Lower lobe of right lung (tissue), 2 donors: ENCODE results near the gene C19orf67. TPM values are rescaled to one million over a fixed set of nuclear protein-coding genes. Genes with fewer than 3 reads are reported as not detected.
"Not testable (repeated sequence)": the region's sequence is repeated elsewhere in the genome, so short reads cannot be mapped to it uniquely, and the experiment has no call there.

Experiments
- ATAC-seq, 2 donors: fragments of 200-7000 bp; cut with Tn5 transposase; one replicate each; pipeline ENCODE4 v1.9.1; 2020 to 2022; ENCODE audit warnings: mild to moderate bottlenecking in 2 of 2, moderate library complexity in 2 of 2
- DNase-seq: peaks from one replicate; pipeline ENCODE4 v3.0.0-alpha.2; 2020
- H3K27ac ChIP-seq: fragments of 200-600 bp; one replicate; pipeline ENCODE4 v1.8.0; 2022
- H3K27me3 ChIP-seq: fragments of 200-600 bp; one replicate; pipeline ENCODE4 v1.8.0; 2022; ENCODE audit warnings: low read depth
- H3K36me3 ChIP-seq: fragments of 200-600 bp; one replicate; pipeline ENCODE4 v1.8.0; 2022; ENCODE audit warnings: mild to moderate bottlenecking
- H3K4me1 ChIP-seq: fragments of 200-600 bp; one replicate; pipeline ENCODE4 v1.8.0; 2022
- H3K4me3 ChIP-seq: fragments of 200-600 bp; one replicate; pipeline ENCODE4 v1.8.0; 2022; ENCODE audit warnings: mild to moderate bottlenecking
- H3K9me3 ChIP-seq: fragments of 200-600 bp; one replicate; pipeline ENCODE4 v1.8.0; 2022
- CTCF ChIP-seq: fragments of 200-600 bp; IDR thresholded peaks from one replicate; pipeline ENCODE4 v1.8.0; 2022; ENCODE audit warnings: antibody characterized with exemption, mild to moderate bottlenecking
- intact Hi-C: fragments of 100-400 bp; cut with DNase I; formaldehyde crosslinking; loops from one replicate; pipeline ENCODE4 v1.11.0; 2022
- total RNA-seq: library from RNA; stranded (reverse); fragmentation: NEBNext Ultra II Directional; extraction: Animal tissue kit (Norgen Biotek cat#: 25700); gene quantifications from one replicate; pipeline ENCODE4 v1.2.1, GENCODE V29; 2021
- donor health status: DM: no; HTN: yes; CAD: no; lungs with severe emphysema.

C19orf67 gene
- total RNA-seq, 1 donor from 2014 or later = not detected

- peaks cover 7% of the 10 kb centered on the region for H3K4me1 ChIP-seq
- H3K36me3 ChIP-seq = peaks cover 26% of the 10 kb centered on the region
- TF ChIP-seq CTCF = no peak
- ATAC-seq (no peak), DNase-seq (no peak)
- H3K27me3 ChIP-seq = peaks cover 10% of the 10 kb centered on the region
- no peaks in the 10 kb centered on the region for H3K9me3 ChIP-seq
- intact Hi-C loops = no loop called here
- H3K4me3 ChIP-seq = no peak overlapping the region
- H3K27ac ChIP-seq = no peak overlapping the region
Measured at GRCh38 chr19:14054099-14054498, 31.5 kb downstream of the C19orf67 start.

- ATAC-seq (no peak), DNase-seq (no peak)
- no peak for TF ChIP-seq CTCF
- Histone ChIP-seq H3K4me1 (peaks cover 7% of the 10 kb centered on the region), H3K27me3 (peaks cover 4% of the 10 kb centered on the region), H3K36me3 (peaks cover 29% of the 10 kb centered on the region), H3K27ac (no peak overlapping the region), H3K9me3 (no peaks in the 10 kb centered on the region), H3K4me3 (no peak overlapping the region)
- intact Hi-C loops = no loop called here
Measured at GRCh38 chr19:14053500-14053899, 32.1 kb downstream of the C19orf67 start.

- no peak for TF ChIP-seq CTCF
- no peak for ATAC-seq
- intact Hi-C loops = no loop called here
Measured at GRCh38 chr19:14053032-14053431, 32.6 kb downstream of the C19orf67 start.

GRCh38 chr19:14052470-14052869, 33.1 kb downstream of the C19orf67 start:
- no peaks in the 10 kb centered on the region for H3K9me3 ChIP-seq
- H3K36me3 ChIP-seq = peaks cover 29% of the 10 kb centered on the region
- H3K4me1 ChIP-seq = peaks cover 3% of the 10 kb centered on the region
- intact Hi-C loops = no loop called here
- ATAC-seq = no peak
- no peak overlapping the region for H3K4me3 ChIP-seq
- H3K27me3 ChIP-seq = no peaks in the 10 kb centered on the region
- H3K27ac ChIP-seq = no peak overlapping the region
- no peak for DNase-seq
- no peak for TF ChIP-seq CTCF

More at GRCh38 chr19:14053032-14053431, 32.6 kb downstream of the C19orf67 start:
- Histone ChIP-seq H3K9me3 (no peaks in the 10 kb centered on the region), H3K4me3 (no peak overlapping the region), H3K4me1 (peaks cover 7% of the 10 kb centered on the region), H3K36me3 (peaks cover 29% of the 10 kb centered on the region), H3K27ac (no peak overlapping the region), H3K27me3 (no peaks in the 10 kb centered on the region)
- no peak for DNase-seq

GRCh38 chr19:14051980-14052379, 33.6 kb downstream of the C19orf67 start:
- Histone ChIP-seq H3K27me3 (no peaks in the 10 kb centered on the region), H3K27ac (no peak overlapping the region), H3K4me1 (peaks cover under 1% of the 10 kb centered on the region), H3K36me3 (peaks cover 29% of the 10 kb centered on the region), H3K4me3 (no peak overlapping the region), H3K9me3 (no peaks in the 10 kb centered on the region)
- no peak for ATAC-seq
- DNase-seq = no peak
- TF ChIP-seq CTCF = no peak
- intact Hi-C loops = no loop called here

GRCh38 chr19:14050961-14051360, 34.6 kb downstream of the C19orf67 start:
- ATAC-seq, H3K27me3 ChIP-seq, DNase-seq, H3K4me3 ChIP-seq, intact Hi-C loops, H3K27ac ChIP-seq, H3K4me1 ChIP-seq, H3K9me3 ChIP-seq: not testable (repeated sequence)
- peaks cover 29% of the 10 kb centered on the region for H3K36me3 ChIP-seq
